Liver (tissue), 9 donors: ENCODE data around the gene NCOA3. TPM values are rescaled to one million over a fixed set of nuclear protein-coding genes. Genes with fewer than 3 reads are reported as not detected.
A peak's percentile ranks its signal among the peaks of the same experiment; 100 is the strongest.

Experiments
- DNase-seq: peaks from one replicate; pipeline ENCODE4 v3.0.0-alpha.2; 2017; ENCODE audit warnings: low spot score
- H3K27ac ChIP-seq, 2 donors: one replicate each; pipeline ENCODE4 v1.7.0; 2013; ENCODE audit warnings: inconsistent platforms in 2 of 2, low read length in 2 of 2, control low read depth in 1 of 2, low read depth in 1 of 2, mild to moderate bottlenecking in 1 of 2
- H3K27me3 ChIP-seq, 4 donors: one replicate each; pipeline versions ENCODE4 v1.6.1 to v1.7.0; 2013; ENCODE audit warnings: low read length in 3 of 4, inconsistent platforms in 1 of 4, mild to moderate bottlenecking in 1 of 4, moderate library complexity in 1 of 4; ENCODE audit not compliant: control insufficient read depth in 4 of 4, insufficient read depth in 4 of 4
- H3K36me3 ChIP-seq, 4 donors: one replicate each; pipeline versions ENCODE4 v1.6.1 to v1.7.0; 2013; ENCODE audit warnings: low read length in 3 of 4, mild to moderate bottlenecking in 3 of 4, low read depth in 1 of 4, moderate library complexity in 1 of 4; ENCODE audit not compliant: control insufficient read depth in 4 of 4, insufficient read depth in 3 of 4
- H3K4me1 ChIP-seq, 4 donors: one replicate each; pipeline versions ENCODE4 v1.6.1 to v1.7.0; 2013; ENCODE audit warnings: low read length in 3 of 4, mild to moderate bottlenecking in 3 of 4, moderate library complexity in 1 of 4; ENCODE audit not compliant: control insufficient read depth in 4 of 4, insufficient read depth in 4 of 4
- H3K4me3 ChIP-seq, 3 donors: one replicate each; pipeline versions ENCODE4 v1.6.1 to v1.7.0; 2013; ENCODE audit warnings: low read length in 3 of 3, control low read depth in 1 of 3, low read depth in 1 of 3, mild to moderate bottlenecking in 1 of 3
- H3K9ac ChIP-seq, 2 donors: one replicate each; pipeline ENCODE4 v1.7.0; 2013; ENCODE audit warnings: low read length in 2 of 2, mild to moderate bottlenecking in 2 of 2, moderate library complexity in 2 of 2, control low read depth in 1 of 2, low read depth in 1 of 2
- H3K9me3 ChIP-seq, 4 donors: one replicate each; pipeline versions ENCODE4 v1.6.1 to v1.7.0; 2013; ENCODE audit warnings: low read length in 3 of 4; ENCODE audit not compliant: control insufficient read depth in 4 of 4
- ATF3 ChIP-seq: IDR thresholded peaks from 2 replicates; pipeline ENCODE4 v1.6.1; 2016; ENCODE audit warnings: antibody characterized with exemption
- CTCF ChIP-seq: fragments of 150-350 bp; IDR thresholded peaks from 2 replicates; pipeline ENCODE4 v1.5.1; 2017; ENCODE audit warnings: improper control_type of control experiment, low read depth, low read length; ENCODE audit not compliant: missing input control
- EGR1 ChIP-seq, 2 donors: IDR thresholded peaks; 2 replicates each; pipeline ENCODE4 v1.6.1; 2016 to 2018; ENCODE audit warnings: antibody characterized with exemption in 2 of 2, low read depth in 2 of 2
- FOXA1 ChIP-seq: IDR thresholded peaks from 2 replicates; pipeline ENCODE4 v1.6.1; 2016; ENCODE audit warnings: antibody characterized with exemption
- FOXA2 ChIP-seq: IDR thresholded peaks from 2 replicates; pipeline ENCODE4 v1.6.1; 2016; ENCODE audit warnings: antibody characterized with exemption
- GABPA ChIP-seq, 2 donors: IDR thresholded peaks in 1 of 2; conservative IDR thresholded peaks in 1 of 2; 2 replicates each; pipeline ENCODE4 v1.6.1; 2016; ENCODE audit warnings: antibody characterized with exemption in 2 of 2, mild to moderate bottlenecking in 1 of 2, moderate library complexity in 1 of 2
- HNF4A ChIP-seq, 2 donors: conservative IDR thresholded peaks; 2 replicates each; pipeline ENCODE4 v1.6.1; 2016; ENCODE audit warnings: antibody characterized with exemption in 2 of 2, mild to moderate bottlenecking in 2 of 2
- HNF4G ChIP-seq: IDR thresholded peaks from 2 replicates; pipeline ENCODE4 v1.6.1; 2016; ENCODE audit warnings: antibody characterized with exemption
- JUND ChIP-seq, 2 donors: IDR thresholded peaks; 2 replicates each; pipeline ENCODE4 v1.6.1; 2016; ENCODE audit warnings: antibody characterized with exemption in 2 of 2
- MAX ChIP-seq: IDR thresholded peaks from 2 replicates; pipeline ENCODE4 v1.6.1; 2016; ENCODE audit warnings: antibody characterized with exemption
- NR2F2 ChIP-seq: IDR thresholded peaks from 2 replicates; pipeline ENCODE4 v1.6.1; 2016; ENCODE audit warnings: antibody characterized with exemption
- RAD21 ChIP-seq, 2 donors: IDR thresholded peaks; 2 replicates each; pipeline ENCODE4 v1.6.1; 2016; ENCODE audit warnings: antibody characterized with exemption in 2 of 2, mild to moderate bottlenecking in 2 of 2
- REST ChIP-seq: IDR thresholded peaks from 2 replicates; pipeline ENCODE4 v1.6.1; 2016; ENCODE audit warnings: antibody characterized with exemption, mild to moderate bottlenecking
- RXRA ChIP-seq, 2 donors: IDR thresholded peaks; 2 replicates each; pipeline ENCODE4 v1.6.1; 2017 to 2018; ENCODE audit warnings: antibody characterized with exemption in 2 of 2, mild to moderate bottlenecking in 1 of 2
- SP1 ChIP-seq: IDR thresholded peaks from 2 replicates; pipeline ENCODE4 v1.6.1; 2018; ENCODE audit warnings: antibody characterized with exemption, mild to moderate bottlenecking
- TAF1 ChIP-seq: conservative IDR thresholded peaks from 2 replicates; pipeline ENCODE4 v1.6.1; 2016; ENCODE audit warnings: antibody characterized with exemption, mild to moderate bottlenecking
- YY1 ChIP-seq: IDR thresholded peaks from 2 replicates; pipeline ENCODE4 v1.6.1; 2016; ENCODE audit warnings: antibody characterized with exemption, mild to moderate bottlenecking
- ZBTB33 ChIP-seq: IDR thresholded peaks from 2 replicates; pipeline ENCODE4 v1.6.1; 2016; ENCODE audit warnings: antibody characterized with exemption
- WGBS: extraction: QIAGEN DNeasy Blood & Tissue Kit; methylation state at CpG from one replicate; pipeline ENCODE4 v1.1.7; 2013; 5-methylcytosine and 5-hydroxymethylcytosine counted together
- polyA plus RNA-seq, 2 donors: library from polyadenylated mRNA; stranded (reverse) in 1 of 2; unstranded in 1 of 2; fragments of 200-250 nt in 1 of 2; fragments of >200 nt in 1 of 2; fragmentation: Nextera tagmentation in 1 of 2; extraction: Ambion mirVana in 1 of 2; gene quantifications; one replicate each; pipeline versions ENCODE4 v1.2.1 to v1.2.3, GENCODE V29; 2013 to 2015
- total RNA-seq, 2 donors: library from RNA; depleted of rRNA; stranded (reverse); fragments of >200 nt; gene quantifications; one replicate each; pipeline ENCODE4 v1.2.3, GENCODE V29; 2014
- donor health status: healthy.
- donor health status: healthy.
- donor health status: healthy.
- donor health status: healthy.
- donor health status: healthy.

The NCOA3 gene
- total and polyA plus RNA-seq, 4 donors: 3.8 to 18.2 (median 8.9) TPM

- DNase-seq: peak; percentile 50
- H3K9ac ChIP-seq: peak overlapping the region in 1 of 2 donors; percentile 39
- H3K4me3 ChIP-seq: no peak overlapping the region
- H3K4me1 ChIP-seq: peaks cover 5 to 35% (median 29%) of the 10 kb centered on the region in 4 donors
- H3K27me3 ChIP-seq: no peaks in the 10 kb centered on the region
- H3K27ac ChIP-seq: peak overlapping the region; percentile 42 to 46
- no peaks in the 10 kb centered on the region for H3K9me3 ChIP-seq
- 4% methylated on average over 4 of the region's 4 CpGs for WGBS
- TF ChIP-seq FOXA2 (peak; percentile 51), TAF1 (peak; percentile 78), FOXA1 (no peak), EGR1 (IDR thresholded peaks at IDR 0.05; ENCODE audit: low read depth in 2 of 2) (peak in 1 of 2 donors; percentile 75), HNF4A (conservative IDR thresholded peaks at IDR 0.05) (peak; percentile 46 to 76), ATF3 (peak; percentile 78), MAX (peak; percentile 94), REST (peak; percentile 92), SP1 (peak; percentile 86), HNF4G (peak; percentile 35), RAD21 (IDR thresholded peaks at IDR 0.05) (peak; percentile 45 to 65), YY1 (peak; percentile 60), GABPA (IDR thresholded peaks at IDR 0.05 in 1 of 2, conservative IDR thresholded peaks at IDR 0.05 in 1 of 2) (peak in 1 of 2 donors; percentile 53), ZBTB33 (peak; percentile 62), CTCF (no peak), RXRA (IDR thresholded peaks at IDR 0.05) (peak; percentile 98), NR2F2 (peak; percentile 92), JUND (IDR thresholded peaks at IDR 0.05) (peak; percentile 44 to 77)
- H3K36me3 ChIP-seq: no peaks in the 10 kb centered on the region
These were observed 74.9 kb downstream of the NCOA3 start for GRCh38 chr20:47576516-47577033.
